Measurements from ENCODE around the gene HSPA1A.

The HSPA1A gene
- total RNA-seq, result 6.4 to 66.9 (median 51.5) reads per million in 3 donors

DNA sequence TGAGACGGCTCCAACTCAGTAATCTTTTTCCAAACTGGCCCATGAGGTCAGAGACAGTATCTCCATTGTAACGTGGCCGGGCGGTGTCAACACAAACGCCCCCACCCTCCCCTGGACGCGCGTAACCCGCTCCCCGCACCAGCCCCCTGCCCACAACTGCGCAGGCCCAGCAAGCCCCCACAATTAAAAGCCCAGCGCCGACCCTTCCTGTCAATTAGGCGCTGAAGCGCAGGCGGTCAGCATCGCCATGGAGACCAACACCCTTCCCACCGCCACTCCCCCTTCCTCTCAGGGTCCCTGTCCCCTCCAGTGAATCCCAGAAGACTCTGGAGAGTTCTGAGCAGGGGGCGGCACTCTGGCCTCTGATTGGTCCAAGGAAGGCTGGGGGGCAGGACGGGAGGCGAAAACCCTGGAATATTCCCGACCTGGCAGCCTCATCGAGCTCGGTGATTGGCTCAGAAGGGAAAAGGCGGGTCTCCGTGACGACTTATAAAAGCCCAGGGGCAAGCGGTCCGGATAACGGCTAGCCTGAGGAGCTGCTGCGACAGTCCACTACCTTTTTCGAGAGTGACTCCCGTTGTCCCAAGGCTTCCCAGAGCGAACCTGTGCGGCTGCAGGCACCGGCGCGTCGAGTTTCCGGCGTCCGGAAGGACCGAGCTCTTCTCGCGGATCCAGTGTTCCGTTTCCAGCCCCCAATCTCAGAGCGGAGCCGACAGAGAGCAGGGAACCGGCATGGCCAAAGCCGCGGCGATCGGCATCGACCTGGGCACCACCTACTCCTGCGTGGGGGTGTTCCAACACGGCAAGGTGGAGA, at the start of gene HSPA1A, which contains the start of gene HSPA1L:
Gene HSPA1A (plus strand): TSS at position 519 of the 814 bp plus-strand sequence. CDS start 214 bp downstream, at position 733.
Gene HSPA1L (minus strand): TSS at position 259 of the 814 bp plus-strand sequence. CDS start 3,311 bp downstream, outside the sequence.
- DNase-seq, result peak; percentile 50 to 72 (median 52)
- Histone ChIP-seq H3K27ac (ENCODE audit: insufficient read depth, low read length, poor library complexity, severe bottlenecking) (peak within 1 kb of the TSS; percentile 81), H3K36me3 (ENCODE audit: control insufficient read depth, insufficient read depth, low read length) (peaks cover 12% of the 10 kb centered on the region), H3K4me1 (ENCODE audit: control insufficient read depth, insufficient read depth, low read length, poor library complexity, severe bottlenecking) (peaks cover 23% of the 10 kb centered on the region), H3K27me3 (replicated peaks; ENCODE audit: control insufficient read depth, insufficient read depth, low read length, poor library complexity, severe bottlenecking) (no peaks in the 10 kb centered on the region), H3K9me3 (ENCODE audit: control insufficient read depth, low read length) (no peaks in the 10 kb centered on the region), H3K4me3 (ENCODE audit: insufficient read depth, low read depth, low read length, poor library complexity, severe bottlenecking) (peak within 1 kb of the TSS; percentile 92)

DNA sequence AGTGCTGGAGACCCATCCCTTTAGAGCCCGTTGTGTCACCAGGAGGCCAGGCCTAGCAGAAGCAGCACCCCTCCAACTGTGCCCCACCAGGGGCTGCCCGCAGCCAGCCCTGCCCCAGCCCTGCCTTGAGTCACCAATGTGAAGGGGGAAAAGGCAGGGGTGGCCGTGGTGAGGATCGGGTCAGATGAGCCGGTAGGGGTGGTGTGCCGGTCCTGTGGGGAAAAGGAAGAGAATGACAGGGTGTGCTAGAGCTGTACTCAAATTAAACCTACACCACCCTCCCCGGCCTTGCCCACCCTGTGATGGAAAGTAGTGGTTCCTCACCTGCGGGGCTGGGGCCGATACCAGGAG, 49.8 kb upstream of the HSPA1A start:
- no peak for DNase-seq
- no peak overlapping the region for H3K27ac ChIP-seq (ENCODE audit: insufficient read depth, low read length, poor library complexity, severe bottlenecking)
- H3K4me1 ChIP-seq (ENCODE audit: control insufficient read depth, insufficient read depth, low read length, poor library complexity, severe bottlenecking), result no peaks in the 10 kb centered on the region
- H3K4me3 ChIP-seq (ENCODE audit: insufficient read depth, low read depth, low read length, poor library complexity, severe bottlenecking), result no peak overlapping the region
- H3K36me3 ChIP-seq (ENCODE audit: control insufficient read depth, insufficient read depth, low read length), result peaks cover under 1% of the 10 kb centered on the region
- no peaks in the 10 kb centered on the region for H3K27me3 ChIP-seq (replicated peaks; ENCODE audit: control insufficient read depth, insufficient read depth, low read length, poor library complexity, severe bottlenecking)
- H3K9me3 ChIP-seq (ENCODE audit: control insufficient read depth, low read length), result no peaks in the 10 kb centered on the region

DNA sequence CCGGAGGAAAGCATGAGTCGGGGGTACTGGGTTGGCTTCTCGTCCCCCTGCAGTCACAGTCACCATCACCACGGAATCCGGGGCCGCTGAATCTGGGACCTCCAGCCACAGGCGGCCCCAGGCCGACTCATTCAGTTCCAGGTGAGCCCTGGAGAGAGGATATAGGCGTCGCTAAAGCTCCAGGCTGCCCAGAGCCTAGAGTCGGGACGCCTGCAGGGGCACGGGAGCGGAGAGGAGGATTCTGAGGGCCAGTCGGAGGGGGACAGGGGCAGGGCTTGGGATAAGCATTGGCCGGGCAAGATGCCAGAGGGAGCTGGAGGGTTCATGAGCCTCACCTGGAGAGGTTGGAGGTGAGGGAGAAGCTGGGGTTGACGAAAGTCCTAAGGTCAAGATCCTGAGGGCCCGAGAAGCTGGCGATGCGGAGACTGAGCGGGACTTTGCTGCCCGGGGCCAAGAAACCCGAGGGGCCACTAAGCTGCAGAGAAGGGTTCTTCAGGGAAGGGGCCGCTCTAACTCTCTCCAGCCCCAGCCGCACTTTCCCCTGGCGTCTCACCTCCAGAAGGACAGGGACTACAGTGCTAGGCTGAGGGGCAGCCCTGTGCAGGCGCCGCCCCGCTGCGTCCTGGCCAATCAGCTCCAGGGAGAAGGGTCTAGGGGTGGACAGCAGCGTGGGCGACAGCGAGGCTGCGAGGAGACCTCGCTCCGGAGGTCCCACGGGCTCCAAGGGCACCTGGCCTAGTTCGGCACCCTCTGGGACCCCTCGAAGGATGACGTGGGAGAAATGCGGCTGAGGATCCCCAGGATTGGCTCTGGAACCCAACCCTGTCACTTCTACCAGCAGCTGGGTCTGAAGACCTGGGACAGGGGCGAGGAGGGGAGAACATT, 49.2 kb upstream of the HSPA1A start:
- Histone ChIP-seq H3K27ac (ENCODE audit: insufficient read depth, low read length, poor library complexity, severe bottlenecking) (no peak overlapping the region), H3K36me3 (ENCODE audit: control insufficient read depth, insufficient read depth, low read length) (no peaks in the 10 kb centered on the region), H3K4me3 (ENCODE audit: insufficient read depth, low read depth, low read length, poor library complexity, severe bottlenecking) (no peak overlapping the region), H3K4me1 (ENCODE audit: control insufficient read depth, insufficient read depth, low read length, poor library complexity, severe bottlenecking) (no peaks in the 10 kb centered on the region), H3K27me3 (replicated peaks; ENCODE audit: control insufficient read depth, insufficient read depth, low read length, poor library complexity, severe bottlenecking) (no peaks in the 10 kb centered on the region), H3K9me3 (ENCODE audit: control insufficient read depth, low read length) (no peaks in the 10 kb centered on the region)
- DNase-seq, result no peak

DNA sequence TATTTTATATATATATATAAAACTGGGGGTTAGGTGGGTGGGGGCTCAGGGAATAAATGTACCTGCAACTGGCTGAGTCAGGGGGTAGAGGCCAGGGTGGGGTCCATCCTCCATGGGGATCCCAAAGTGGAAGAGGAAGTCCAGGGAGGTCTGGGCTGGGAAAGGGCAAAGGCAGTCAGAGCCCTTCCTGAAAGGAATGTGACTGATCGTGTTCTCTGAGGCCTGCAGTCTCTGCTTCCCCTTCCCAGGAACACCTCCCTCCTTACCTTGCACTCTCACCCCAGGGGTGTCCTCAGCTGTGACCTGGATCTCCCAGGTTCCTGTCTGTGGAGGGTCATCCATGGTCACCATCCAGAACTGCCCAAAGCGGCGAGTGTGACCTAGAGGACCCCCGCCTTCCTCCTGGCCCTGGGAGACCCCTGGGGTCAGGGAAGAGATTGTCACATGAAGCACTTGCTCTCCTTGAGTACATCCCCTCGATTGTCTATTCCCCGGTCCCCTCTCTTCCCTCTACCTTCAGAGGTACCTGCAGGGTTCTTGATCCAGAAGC, 48.2 kb upstream of the HSPA1A start:
- Histone ChIP-seq H3K27ac (ENCODE audit: insufficient read depth, low read length, poor library complexity, severe bottlenecking) (no peak overlapping the region), H3K27me3 (replicated peaks; ENCODE audit: control insufficient read depth, insufficient read depth, low read length, poor library complexity, severe bottlenecking) (no peaks in the 10 kb centered on the region), H3K36me3 (ENCODE audit: control insufficient read depth, insufficient read depth, low read length) (no peaks in the 10 kb centered on the region), H3K9me3 (ENCODE audit: control insufficient read depth, low read length) (no peaks in the 10 kb centered on the region), H3K4me1 (ENCODE audit: control insufficient read depth, insufficient read depth, low read length, poor library complexity, severe bottlenecking) (peaks cover 5% of the 10 kb centered on the region), H3K4me3 (ENCODE audit: insufficient read depth, low read depth, low read length, poor library complexity, severe bottlenecking) (no peak overlapping the region)
- DNase-seq, result no peak

DNA sequence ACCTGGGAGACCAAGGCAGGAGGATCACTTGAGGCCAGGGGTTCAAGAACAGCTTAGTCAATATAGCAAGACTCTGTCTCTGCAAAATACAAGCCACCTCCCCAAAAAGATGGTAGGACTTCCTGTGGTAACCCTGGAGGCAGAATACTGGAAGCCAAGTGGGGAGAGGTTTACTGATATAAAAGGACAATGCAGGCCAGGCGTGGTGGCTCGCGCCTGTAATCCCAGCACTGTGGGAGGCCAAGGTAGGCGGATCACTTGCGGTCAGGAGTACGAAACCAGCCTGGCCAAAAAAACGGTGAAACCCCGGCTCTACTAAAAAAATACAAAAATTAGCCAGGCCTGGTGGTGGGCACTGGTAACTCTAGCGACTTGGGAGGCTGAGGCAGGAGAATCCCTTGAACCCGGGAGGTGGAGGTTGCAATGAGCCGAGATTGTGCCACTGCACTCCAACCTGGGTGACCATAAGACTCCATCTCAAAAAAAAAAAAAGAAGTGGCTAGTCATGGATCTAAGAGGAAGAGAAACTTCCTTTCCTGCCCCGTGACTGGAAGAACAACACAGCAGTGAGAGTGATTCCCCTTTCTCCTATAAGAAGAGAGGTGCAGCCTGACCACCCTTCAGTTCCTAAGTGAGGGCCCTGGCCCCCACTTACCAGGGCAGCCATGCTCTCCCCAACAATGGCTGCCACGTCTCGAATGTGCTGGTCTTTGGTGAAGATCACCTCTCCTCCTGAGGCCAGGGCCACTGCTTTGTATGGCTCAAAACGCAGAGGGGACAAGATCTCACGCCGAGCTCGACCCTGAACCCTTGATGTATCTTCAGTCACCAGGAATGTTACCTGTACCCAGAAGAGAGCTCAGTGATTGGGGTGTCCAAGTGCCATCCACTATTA, 46.7 kb upstream of the HSPA1A start:
- H3K27ac ChIP-seq (ENCODE audit: insufficient read depth, low read length, poor library complexity, severe bottlenecking), result no peak overlapping the region
- DNase-seq, result no peak
- peaks cover 16% of the 10 kb centered on the region for H3K4me1 ChIP-seq (ENCODE audit: control insufficient read depth, insufficient read depth, low read length, poor library complexity, severe bottlenecking)
- H3K36me3 ChIP-seq (ENCODE audit: control insufficient read depth, insufficient read depth, low read length), result no peaks in the 10 kb centered on the region
- H3K4me3 ChIP-seq (ENCODE audit: insufficient read depth, low read depth, low read length, poor library complexity, severe bottlenecking), result no peak overlapping the region
- no peaks in the 10 kb centered on the region for H3K9me3 ChIP-seq (ENCODE audit: control insufficient read depth, low read length)
- no peaks in the 10 kb centered on the region for H3K27me3 ChIP-seq (replicated peaks; ENCODE audit: control insufficient read depth, insufficient read depth, low read length, poor library complexity, severe bottlenecking)

DNA sequence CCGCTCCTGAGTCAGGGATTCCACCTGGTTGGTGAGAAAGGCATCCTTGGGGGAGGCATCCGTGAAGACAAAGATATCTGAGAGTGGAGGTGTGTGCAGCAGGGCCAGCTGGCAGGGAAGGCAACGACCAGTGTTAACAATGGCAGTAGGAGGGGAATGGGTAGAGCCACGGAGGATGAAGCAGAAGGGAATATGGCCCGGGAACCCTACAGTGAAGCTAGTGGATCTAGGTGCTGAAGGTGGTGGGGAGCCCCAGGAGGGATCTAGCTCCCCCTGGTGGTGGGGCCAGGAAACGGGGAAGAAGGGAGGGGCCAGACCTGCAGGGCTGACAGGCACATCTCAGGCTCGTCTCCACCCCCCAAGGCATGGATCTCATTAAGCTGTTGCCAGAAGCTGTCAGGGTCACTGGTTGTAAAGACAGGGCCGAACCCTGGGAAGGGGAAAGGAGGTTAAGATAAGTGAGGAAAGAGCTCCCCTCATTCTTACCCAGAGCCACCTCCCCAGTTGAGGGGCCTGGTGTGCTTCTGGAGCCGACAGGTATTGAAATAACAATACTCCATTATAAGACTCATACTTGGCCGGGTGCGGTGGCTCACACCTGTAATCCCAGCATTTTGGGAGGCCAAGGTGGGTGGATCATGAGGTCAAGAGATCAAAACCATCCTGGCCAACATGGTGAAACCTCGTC, 45.5 kb upstream of the HSPA1A start:
- peak; percentile 62 to 74 (median 69) for DNase-seq
- H3K27ac ChIP-seq (ENCODE audit: insufficient read depth, low read length, poor library complexity, severe bottlenecking), result no peak overlapping the region

DNA sequence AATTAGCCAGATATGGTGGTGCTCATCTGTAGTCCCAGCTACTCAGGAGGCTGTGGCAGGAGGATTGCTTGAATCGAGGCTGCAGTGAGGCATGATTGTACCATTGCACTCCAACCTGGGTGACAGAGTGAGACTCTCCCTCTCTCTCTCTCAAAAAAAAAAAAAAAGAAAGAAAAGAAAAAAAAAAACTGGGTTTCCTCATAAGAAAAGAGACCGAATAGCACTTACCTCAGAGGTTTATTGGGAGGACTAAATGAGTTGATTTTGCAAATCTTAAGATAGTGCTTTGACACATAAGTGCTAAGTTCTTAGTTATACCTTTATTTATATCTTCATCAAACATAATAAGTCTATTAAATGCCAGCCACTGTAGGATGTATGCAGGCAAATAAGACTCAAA, 44.5 kb upstream of the HSPA1A start:
- DNase-seq, result no peak
- Histone ChIP-seq H3K9me3 (ENCODE audit: control insufficient read depth, low read length) (no peaks in the 10 kb centered on the region), H3K27me3 (replicated peaks; ENCODE audit: control insufficient read depth, insufficient read depth, low read length, poor library complexity, severe bottlenecking) (no peaks in the 10 kb centered on the region), H3K4me3 (ENCODE audit: insufficient read depth, low read depth, low read length, poor library complexity, severe bottlenecking) (no peak overlapping the region), H3K36me3 (ENCODE audit: control insufficient read depth, insufficient read depth, low read length) (no peaks in the 10 kb centered on the region), H3K4me1 (ENCODE audit: control insufficient read depth, insufficient read depth, low read length, poor library complexity, severe bottlenecking) (peaks cover 16% of the 10 kb centered on the region), H3K27ac (ENCODE audit: insufficient read depth, low read length, poor library complexity, severe bottlenecking) (no peak overlapping the region)

More for the DNA sequence above, 45.5 kb upstream of the HSPA1A start:
- Histone ChIP-seq H3K36me3 (ENCODE audit: control insufficient read depth, insufficient read depth, low read length) (no peaks in the 10 kb centered on the region), H3K27me3 (replicated peaks; ENCODE audit: control insufficient read depth, insufficient read depth, low read length, poor library complexity, severe bottlenecking) (no peaks in the 10 kb centered on the region), H3K9me3 (ENCODE audit: control insufficient read depth, low read length) (no peaks in the 10 kb centered on the region), H3K4me3 (ENCODE audit: insufficient read depth, low read depth, low read length, poor library complexity, severe bottlenecking) (no peak overlapping the region), H3K4me1 (ENCODE audit: control insufficient read depth, insufficient read depth, low read length, poor library complexity, severe bottlenecking) (peaks cover 16% of the 10 kb centered on the region)

DNA sequence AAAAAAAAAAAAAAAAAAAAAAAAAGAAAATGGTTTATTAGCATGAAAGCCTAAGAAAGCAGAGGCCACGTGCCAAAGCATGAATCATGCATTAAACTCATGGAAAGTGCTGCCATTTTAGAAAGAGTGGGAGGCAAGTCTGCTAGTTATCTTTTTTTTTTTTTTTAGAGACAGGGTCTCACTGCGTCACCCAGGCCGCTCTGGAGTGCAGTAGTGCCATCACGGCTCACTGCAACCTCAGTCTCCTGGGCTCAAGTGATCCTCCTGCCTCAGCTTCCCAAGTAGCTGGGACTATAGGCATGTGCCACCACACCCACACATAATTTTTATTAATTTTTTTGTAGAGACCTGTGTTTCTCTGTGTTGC, 43.4 kb upstream of the HSPA1A start:
- H3K9me3 ChIP-seq (ENCODE audit: control insufficient read depth, low read length), result no peaks in the 10 kb centered on the region
- peaks cover 28% of the 10 kb centered on the region for H3K4me1 ChIP-seq (ENCODE audit: control insufficient read depth, insufficient read depth, low read length, poor library complexity, severe bottlenecking)
- DNase-seq, result no peak
- no peak overlapping the region for H3K27ac ChIP-seq (ENCODE audit: insufficient read depth, low read length, poor library complexity, severe bottlenecking)
- no peak overlapping the region for H3K4me3 ChIP-seq (ENCODE audit: insufficient read depth, low read depth, low read length, poor library complexity, severe bottlenecking)
- no peaks in the 10 kb centered on the region for H3K27me3 ChIP-seq (replicated peaks; ENCODE audit: control insufficient read depth, insufficient read depth, low read length, poor library complexity, severe bottlenecking)
- H3K36me3 ChIP-seq (ENCODE audit: control insufficient read depth, insufficient read depth, low read length), result no peaks in the 10 kb centered on the region

DNA sequence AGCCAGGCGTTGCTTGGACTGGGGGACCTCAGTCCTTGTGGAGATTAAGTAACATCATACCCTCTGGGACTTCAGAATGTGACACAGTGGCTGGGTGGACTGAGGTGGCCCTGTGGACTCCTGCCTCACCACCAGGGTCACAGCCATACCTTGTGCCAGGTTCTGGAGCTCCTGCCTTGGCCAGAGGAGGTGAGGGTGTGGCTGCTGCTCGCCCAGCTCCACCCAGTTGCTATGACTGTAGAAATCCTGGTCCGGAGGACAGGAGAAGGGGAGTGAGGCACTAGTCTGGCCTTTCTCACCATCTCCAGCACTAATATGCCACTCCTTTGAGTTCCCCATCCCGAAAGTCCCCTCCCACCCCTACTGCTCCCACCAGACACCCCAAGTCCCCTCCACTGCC, 40.2 kb upstream of the HSPA1A start:
- Histone ChIP-seq H3K27ac (ENCODE audit: insufficient read depth, low read length, poor library complexity, severe bottlenecking) (no peak overlapping the region), H3K9me3 (ENCODE audit: control insufficient read depth, low read length) (no peaks in the 10 kb centered on the region), H3K4me1 (ENCODE audit: control insufficient read depth, insufficient read depth, low read length, poor library complexity, severe bottlenecking) (peaks cover 37% of the 10 kb centered on the region), H3K36me3 (ENCODE audit: control insufficient read depth, insufficient read depth, low read length) (peaks cover 16% of the 10 kb centered on the region), H3K4me3 (ENCODE audit: insufficient read depth, low read depth, low read length, poor library complexity, severe bottlenecking) (no peak overlapping the region), H3K27me3 (replicated peaks; ENCODE audit: control insufficient read depth, insufficient read depth, low read length, poor library complexity, severe bottlenecking) (no peaks in the 10 kb centered on the region)
- DNase-seq, result no peak

Data from effector memory CD4-positive, alpha-beta T cell (primary cell).